Measurements from ENCODE around the gene PUS10. TPM values are rescaled to one million over a fixed set of nuclear protein-coding genes. Genes with fewer than 3 reads are reported as not detected.

The PUS10 gene
- total RNA-seq (2022; extraction: Qiagen RNA extraction) = 1.8 to 3.4 TPM (median 2.9 TPM) in 5 replicates

GRCh38 chr2:61017556-61018317 is at the start of gene PUS10, which contains the start of gene PEX13:
Gene PUS10, minus strand, starts transcription at chr2:61018255. Its CDS starts 6,365 bp downstream, at chr2:61011890.
Gene PEX13, plus strand, starts transcription at chr2:61017720. Its CDS starts 40 bp downstream, at chr2:61017760.

GRCh38 chr2:61065714-61066709 is 48.0 kb upstream of the PUS10 start, which contains the start of gene SANBR:
Gene SANBR, plus strand, starts transcription at chr2:61065871. Its CDS starts 4,480 bp downstream, at chr2:61070351.

Other genes with a start within 250 kb of the PUS10 start
- 1.4 to 3.7 TPM (median 2.7 TPM) in 5 replicates for gene REL, start 136.7 kb downstream of the PUS10 start, total RNA-seq (2022; extraction: Qiagen RNA extraction)
- gene PEX13, start 535 bp downstream of the PUS10 start, total RNA-seq (2022; extraction: Qiagen RNA extraction) = 11.9 to 15.7 TPM (median 15.3 TPM) in 5 replicates
- 9.8 to 14.1 TPM (median 12.2 TPM) in 5 replicates for gene SANBR, start 47.6 kb upstream of the PUS10 start, total RNA-seq (2022; extraction: Qiagen RNA extraction)
- 13.7 to 18.7 TPM (median 14.9 TPM) in 5 replicates for gene C2orf74, start 143.9 kb upstream of the PUS10 start, total RNA-seq (2022; extraction: Qiagen RNA extraction)

Measured in A549 treated with Mapracorat at 1 μM for 4 hours (cell line).